ENCODE results near the gene OPCML.

- TF ChIP-seq CTCF (IDR thresholded peaks at IDR 0.05) = peak; percentile 90
- TF ChIP-seq POLR2AphosphoS5 (IDR thresholded peaks at IDR 0.05; ENCODE audit: low read depth, low read length) = no peak
- no peak for TF ChIP-seq REST (IDR thresholded peaks at IDR 0.05; ENCODE audit: insufficient read depth in 1 of 2, low read depth in 2 of 2, low read length in 1 of 2)
- no peak for TF ChIP-seq SIN3A (IDR thresholded peaks at IDR 0.05; ENCODE audit: borderline replicate concordance, insufficient read depth, low read depth, low read length)
- no peak for TF ChIP-seq TCF7L2 (IDR thresholded peaks at IDR 0.05; ENCODE audit: low read depth, low read length)
Measured at GRCh38 chr11:132941024-132941646, 591.2 kb downstream of the OPCML start.
